ENCODE measurements around the gene QPCTL. TPM values are rescaled to one million over a fixed set of nuclear protein-coding genes. Genes with fewer than 3 reads are reported as not detected.

QPCTL gene
- total RNA-seq, 6 experiments from 2014 or later, result 17.6 to 31.5 (median 19.9) TPM

- Mint-ChIP-seq H3K9me3 (no peaks in the 10 kb centered on the region), H3K4me1 (ENCODE audit: low read depth) (peaks cover 16% of the 10 kb centered on the region), H3K4me3 (peak overlapping the region; percentile 97), H3K27ac (peak overlapping the region; percentile 70), H3K36me3 (ENCODE audit: low read depth) (peaks cover 6% of the 10 kb centered on the region; the same call in 1 of the 2 replicates), H3K27me3 (ENCODE audit: insufficient read depth) (peaks cover 2% of the 10 kb centered on the region; the same call in 1 of the 2 replicates)
- DNase-seq, result no peak
- no peak for TF ChIP-seq CTCF (IDR thresholded peaks at IDR 0.05)
Measured at GRCh38 chr19:45729800-45730290, 37.4 kb downstream of the QPCTL start.

GRCh38 chr19:45730368-45731288 lies 38.2 kb downstream of the QPCTL start, which contains the start of gene FBXO46:
Gene FBXO46, minus strand, starts transcription at chr19:45730896. Its CDS starts 17,401 bp downstream, at chr19:45713495.
- TF ChIP-seq CTCF (IDR thresholded peaks at IDR 0.05), result peak; percentile 22
- Mint-ChIP-seq H3K27me3 (ENCODE audit: insufficient read depth) (peaks cover 2% of the 10 kb centered on the region; the same call in 1 of the 2 replicates), H3K9me3 (no peaks in the 10 kb centered on the region), H3K27ac (peak within 1 kb of the TSS; percentile 70), H3K4me1 (ENCODE audit: low read depth) (peaks cover 16% of the 10 kb centered on the region), H3K4me3 (peak within 1 kb of the TSS; percentile 97), H3K36me3 (ENCODE audit: low read depth) (peaks cover 6% of the 10 kb centered on the region; the same call in 1 of the 2 replicates)
- DNase-seq, result peak; percentile 98

- Mint-ChIP-seq H3K9me3 (no peaks in the 10 kb centered on the region), H3K4me3 (no peak within 1 kb of the TSS), H3K27ac (no peak within 1 kb of the TSS), H3K4me1 (ENCODE audit: low read depth) (peaks cover 11% of the 10 kb centered on the region), H3K27me3 (ENCODE audit: insufficient read depth) (peaks cover 4% of the 10 kb centered on the region), H3K36me3 (ENCODE audit: low read depth) (peaks cover 1% of the 10 kb centered on the region; the same call in 1 of the 2 replicates)
- no peak for DNase-seq
- TF ChIP-seq CTCF (IDR thresholded peaks at IDR 0.05), result no peak
Measured at GRCh38 chr19:45733160-45733810, 40.8 kb downstream of the QPCTL start, which contains the start of gene MEIOSIN. Gene MEIOSIN, plus strand, starts transcription at chr19:45733439. Its CDS starts 1,938 bp downstream, at chr19:45735377.

- peaks cover 8% of the 10 kb centered on the region for H3K27me3 Mint-ChIP-seq (ENCODE audit: insufficient read depth)
- H3K4me1 Mint-ChIP-seq (ENCODE audit: low read depth), result no peaks in the 10 kb centered on the region
- no peak overlapping the region for H3K4me3 Mint-ChIP-seq
- DNase-seq, result no peak
- TF ChIP-seq CTCF (IDR thresholded peaks at IDR 0.05), result no peak
- no peaks in the 10 kb centered on the region for H3K9me3 Mint-ChIP-seq
- H3K27ac Mint-ChIP-seq, result no peak overlapping the region
- H3K36me3 Mint-ChIP-seq (ENCODE audit: low read depth), result no peaks in the 10 kb centered on the region
Measured at GRCh38 chr19:45739498-45740439, 47.3 kb downstream of the QPCTL start.
